H1 (cell line): ENCODE measurements around the gene VTN. TPM values are rescaled to one million over a fixed set of nuclear protein-coding genes. Genes with fewer than 3 reads are reported as not detected.

Experiments
- TAF7 ChIP-seq: optimal IDR thresholded peaks from 2 replicates; pipeline ENCODE3; 2011; ENCODE audit warnings: low read depth, mild to moderate bottlenecking, inconsistent platforms, low read length, moderate library complexity, borderline replicate concordance
- polyA plus RNA-seq, 7 experiments: library from polyadenylated mRNA; depleted of rRNA in 3 of 7; stranded (reverse) in 5 of 7; unstranded in 2 of 7; fragments of >200 nt in 5 of 7; fragments of 200-250 nt in 2 of 7; gene quantifications; 1 replicate in 5 of 7; 2 replicates in 1 of 7; 4 replicates in 1 of 7; pipeline versions ENCODE4 v1.2.1 to v1.2.3, GENCODE V29; 2011 to 2013; ENCODE audit warnings: missing spikeins in 2 of 7, mixed read lengths in 2 of 7
- total RNA-seq: library from RNA; stranded (reverse); fragmentation: NEBNext Ultra II Directional; extraction: Animal tissue kit (Norgen Biotek cat#: 25700); gene quantifications from 2 replicates; pipeline ENCODE4 v1.2.1, GENCODE V29; 2021

VTN gene
- total and polyA plus RNA-seq, 2 of the 8 experiments (the other 6 are each of a cell fraction or from before 2014, with no cell fraction given): 0.18 TPM; not detected in 1

DNA sequence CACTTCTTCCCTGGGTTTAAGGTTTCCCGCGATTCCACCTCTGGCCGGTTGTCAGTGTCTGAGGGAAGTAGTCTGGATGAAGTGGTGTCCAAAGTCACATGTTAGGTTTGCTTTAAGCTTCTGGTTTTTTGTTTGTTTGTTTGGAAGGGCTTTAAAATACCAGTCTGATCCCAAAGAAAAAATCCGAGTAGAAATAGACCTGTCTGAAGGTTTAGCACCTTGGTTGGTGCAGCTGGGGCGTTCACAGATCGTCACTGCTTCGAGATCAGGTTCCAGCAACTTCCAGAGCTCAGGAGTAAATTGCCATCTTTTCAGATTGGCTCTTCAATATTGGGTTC is 50.5 kb downstream of the VTN start (continued):
- peak; percentile 6 for TF ChIP-seq TAF7
